ENCODE measurements around the gene CEP128.

CEP128 gene

GRCh38 chr14:80658155-80658554 is 283.4 kb downstream of the CEP128 start:
- DNase-seq: no peak

- no peak for DNase-seq
Measured at GRCh38 chr14:80653956-80654355, 287.6 kb downstream of the CEP128 start.

- no peak for DNase-seq
Measured at GRCh38 chr14:80645667-80646413, 295.7 kb downstream of the CEP128 start.

GRCh38 chr14:80644826-80645225 is 296.7 kb downstream of the CEP128 start:
- DNase-seq: no peak

GRCh38 chr14:80638620-80639515 is 302.7 kb downstream of the CEP128 start:
- DNase-seq: no peak

- DNase-seq: no peak
Measured at GRCh38 chr14:80637756-80638619, 303.6 kb downstream of the CEP128 start.

- no peak for DNase-seq
Measured at GRCh38 chr14:80636071-80636470, 305.5 kb downstream of the CEP128 start.

- no peak for DNase-seq
Measured at GRCh38 chr14:80634106-80634758, 307.3 kb downstream of the CEP128 start.

GRCh38 chr14:80629606-80630005 is 311.9 kb downstream of the CEP128 start:
- no peak for DNase-seq

GRCh38 chr14:80628547-80628946 is 313.0 kb downstream of the CEP128 start:
- no peak for DNase-seq

GRCh38 chr14:80627745-80628144 is 313.8 kb downstream of the CEP128 start:
- no peak for DNase-seq

GRCh38 chr14:80624581-80624980 is 317.0 kb downstream of the CEP128 start:
- no peak for DNase-seq

- DNase-seq: no peak
Measured at GRCh38 chr14:80621701-80622100, 319.8 kb downstream of the CEP128 start.

GRCh38 chr14:80620434-80620833 is 321.1 kb downstream of the CEP128 start:
- no peak for DNase-seq

- no peak for DNase-seq
Measured at GRCh38 chr14:80618751-80619329, 322.7 kb downstream of the CEP128 start.

- no peak for DNase-seq
Measured at GRCh38 chr14:80615831-80616230, 325.7 kb downstream of the CEP128 start.

- no peak for DNase-seq
Measured at GRCh38 chr14:80609055-80609454, 332.5 kb downstream of the CEP128 start.

GRCh38 chr14:80608563-80608962 is 333.0 kb downstream of the CEP128 start:
- DNase-seq: no peak

- no peak for DNase-seq
Measured at GRCh38 chr14:80607430-80608190, 333.9 kb downstream of the CEP128 start.

GRCh38 chr14:80606347-80606772 is 335.2 kb downstream of the CEP128 start:
- peak; percentile 31 for DNase-seq

GRCh38 chr14:80605536-80605935 is 336.0 kb downstream of the CEP128 start:
- DNase-seq: no peak

Data from NCI-H1048 (cell line).